ENCODE data around the gene LSAMP. TPM values are rescaled to one million over a fixed set of nuclear protein-coding genes. Genes with fewer than 3 reads are reported as not detected.

LSAMP gene
- total RNA-seq, 1 donor from 2014 or later, result not detected

GRCh38 chr3:116432795-116433194 is 12.5 kb downstream of the LSAMP start:
- no peak for DNase-seq (ENCODE audit: low read depth in 2 of 2)

- no peak for DNase-seq (ENCODE audit: low read depth in 2 of 2)
Observed at GRCh38 chr3:116429479-116430269, 15.6 kb downstream of the LSAMP start.

- no peak for DNase-seq (ENCODE audit: low read depth in 2 of 2)
Observed at GRCh38 chr3:116426036-116426435, 19.3 kb downstream of the LSAMP start.

- no peak for DNase-seq (ENCODE audit: low read depth in 2 of 2)
Observed at GRCh38 chr3:116425126-116425525, 20.2 kb downstream of the LSAMP start.

- no peak for DNase-seq (ENCODE audit: low read depth in 2 of 2)
Observed at GRCh38 chr3:116423945-116424344, 21.3 kb downstream of the LSAMP start.

GRCh38 chr3:116423374-116423773 is 21.9 kb downstream of the LSAMP start:
- no peak for DNase-seq (ENCODE audit: low read depth in 2 of 2)

- no peak for DNase-seq (ENCODE audit: low read depth in 2 of 2)
Observed at GRCh38 chr3:116417151-116417550, 28.1 kb downstream of the LSAMP start.

GRCh38 chr3:116413319-116413718 is 32.0 kb downstream of the LSAMP start:
- no peak for DNase-seq (ENCODE audit: low read depth in 2 of 2)

- DNase-seq (ENCODE audit: low read depth in 2 of 2), result no peak
Observed at GRCh38 chr3:116408473-116408872, 36.8 kb downstream of the LSAMP start.

GRCh38 chr3:116405231-116405630 is 40.1 kb downstream of the LSAMP start:
- DNase-seq (ENCODE audit: low read depth in 2 of 2), result no peak

GRCh38 chr3:116399701-116400226 is 45.5 kb downstream of the LSAMP start:
- no peak for DNase-seq (ENCODE audit: low read depth in 2 of 2)

- DNase-seq (ENCODE audit: low read depth in 2 of 2), result no peak
Observed at GRCh38 chr3:116394365-116394764, 50.9 kb downstream of the LSAMP start.

- DNase-seq (ENCODE audit: low read depth in 2 of 2), result no peak
Observed at GRCh38 chr3:116393199-116393598, 52.1 kb downstream of the LSAMP start.

GRCh38 chr3:116392291-116392690 is 53.0 kb downstream of the LSAMP start:
- DNase-seq (ENCODE audit: low read depth in 2 of 2), result no peak

- no peak for DNase-seq (ENCODE audit: low read depth in 2 of 2)
Observed at GRCh38 chr3:116391296-116392201, 53.7 kb downstream of the LSAMP start.

- no peak for DNase-seq (ENCODE audit: low read depth in 2 of 2)
Observed at GRCh38 chr3:116390318-116390717, 55.0 kb downstream of the LSAMP start.

- DNase-seq (ENCODE audit: low read depth in 2 of 2), result no peak
Observed at GRCh38 chr3:116388867-116389385, 56.4 kb downstream of the LSAMP start.

GRCh38 chr3:116386168-116386567 is 59.1 kb downstream of the LSAMP start:
- no peak for DNase-seq (ENCODE audit: low read depth in 2 of 2)

- no peak for DNase-seq (ENCODE audit: low read depth in 2 of 2)
Observed at GRCh38 chr3:116384717-116385116, 60.6 kb downstream of the LSAMP start.

- no peak for DNase-seq (ENCODE audit: low read depth in 2 of 2)
Observed at GRCh38 chr3:116378077-116378476, 67.2 kb downstream of the LSAMP start.

GRCh38 chr3:116374901-116375300 is 70.4 kb downstream of the LSAMP start:
- no peak for DNase-seq (ENCODE audit: low read depth in 2 of 2)

- DNase-seq (ENCODE audit: low read depth in 2 of 2), result no peak
Observed at GRCh38 chr3:116367761-116368395, 77.4 kb downstream of the LSAMP start.
